ENCODE data around the gene BICD2.

Gene BICD2

DNA sequence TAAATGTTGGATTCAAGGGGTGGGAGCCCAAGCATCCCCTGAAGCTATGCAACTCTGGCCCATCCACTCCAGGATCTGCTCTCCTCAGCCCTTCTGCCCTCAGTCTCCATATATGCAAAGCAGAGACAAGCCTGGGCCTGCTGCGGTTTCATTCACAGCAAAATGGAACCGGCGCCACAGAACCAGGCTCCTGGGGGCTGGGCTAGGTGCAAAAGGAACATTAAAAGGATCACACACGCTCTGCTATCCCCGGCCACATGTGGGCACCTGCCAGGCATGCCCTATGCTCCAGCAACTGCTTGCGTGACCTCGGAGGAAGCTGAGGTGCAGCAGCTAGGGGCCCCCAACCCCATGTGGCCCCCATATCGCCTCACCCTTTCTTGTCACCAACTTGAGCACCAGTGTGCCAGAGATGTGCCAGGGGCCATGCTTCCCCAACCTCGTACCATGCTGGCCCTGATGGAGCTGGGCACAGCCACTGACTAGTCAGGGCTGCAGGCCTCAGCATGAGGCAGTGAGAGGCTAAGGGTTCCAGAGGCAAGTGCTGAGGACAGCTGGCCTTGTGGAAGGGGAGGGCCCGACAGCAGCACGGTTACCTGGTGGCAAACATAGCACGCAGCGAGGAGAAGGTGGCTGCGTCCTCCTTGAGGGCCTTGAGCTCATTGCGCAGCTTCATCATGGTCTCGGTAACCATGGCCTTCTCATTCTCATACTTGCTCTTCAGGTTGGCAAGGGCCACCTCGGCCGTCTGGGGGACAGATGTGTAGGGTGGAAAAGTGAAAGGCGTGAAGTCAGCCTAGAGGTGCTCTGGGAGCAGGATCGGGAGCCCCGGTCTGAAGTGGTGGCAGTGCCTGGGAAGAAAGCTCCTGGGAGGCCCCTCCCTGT, 47.2 kb downstream of the BICD2 start:
- TF ChIP-seq, protein P1, sequence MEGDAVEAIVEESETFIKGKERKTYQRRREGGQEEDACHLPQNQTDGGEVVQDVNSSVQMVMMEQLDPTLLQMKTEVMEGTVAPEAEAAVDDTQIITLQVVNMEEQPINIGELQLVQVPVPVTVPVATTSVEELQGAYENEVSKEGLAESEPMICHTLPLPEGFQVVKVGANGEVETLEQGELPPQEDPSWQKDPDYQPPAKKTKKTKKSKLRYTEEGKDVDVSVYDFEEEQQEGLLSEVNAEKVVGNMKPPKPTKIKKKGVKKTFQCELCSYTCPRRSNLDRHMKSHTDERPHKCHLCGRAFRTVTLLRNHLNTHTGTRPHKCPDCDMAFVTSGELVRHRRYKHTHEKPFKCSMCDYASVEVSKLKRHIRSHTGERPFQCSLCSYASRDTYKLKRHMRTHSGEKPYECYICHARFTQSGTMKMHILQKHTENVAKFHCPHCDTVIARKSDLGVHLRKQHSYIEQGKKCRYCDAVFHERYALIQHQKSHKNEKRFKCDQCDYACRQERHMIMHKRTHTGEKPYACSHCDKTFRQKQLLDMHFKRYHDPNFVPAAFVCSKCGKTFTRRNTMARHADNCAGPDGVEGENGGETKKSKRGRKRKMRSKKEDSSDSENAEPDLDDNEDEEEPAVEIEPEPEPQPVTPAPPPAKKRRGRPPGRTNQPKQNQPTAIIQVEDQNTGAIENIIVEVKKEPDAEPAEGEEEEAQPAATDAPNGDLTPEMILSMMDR (conservative IDR thresholded peaks at IDR 0.05; ENCODE audit: low read length): no peak
- no peak for DNase-seq (ENCODE audit: low read depth)
- H3K4me3 ChIP-seq (ENCODE audit: low read length): no peak overlapping the region

GRCh38 chr9:92716557-92716956, 48.1 kb downstream of the BICD2 start:
- no peak overlapping the region for H3K4me3 ChIP-seq (ENCODE audit: low read length)
- TF ChIP-seq, protein P1 (conservative IDR thresholded peaks at IDR 0.05; ENCODE audit: low read length): peak; percentile 86
- no peak for DNase-seq (ENCODE audit: low read depth)

DNA sequence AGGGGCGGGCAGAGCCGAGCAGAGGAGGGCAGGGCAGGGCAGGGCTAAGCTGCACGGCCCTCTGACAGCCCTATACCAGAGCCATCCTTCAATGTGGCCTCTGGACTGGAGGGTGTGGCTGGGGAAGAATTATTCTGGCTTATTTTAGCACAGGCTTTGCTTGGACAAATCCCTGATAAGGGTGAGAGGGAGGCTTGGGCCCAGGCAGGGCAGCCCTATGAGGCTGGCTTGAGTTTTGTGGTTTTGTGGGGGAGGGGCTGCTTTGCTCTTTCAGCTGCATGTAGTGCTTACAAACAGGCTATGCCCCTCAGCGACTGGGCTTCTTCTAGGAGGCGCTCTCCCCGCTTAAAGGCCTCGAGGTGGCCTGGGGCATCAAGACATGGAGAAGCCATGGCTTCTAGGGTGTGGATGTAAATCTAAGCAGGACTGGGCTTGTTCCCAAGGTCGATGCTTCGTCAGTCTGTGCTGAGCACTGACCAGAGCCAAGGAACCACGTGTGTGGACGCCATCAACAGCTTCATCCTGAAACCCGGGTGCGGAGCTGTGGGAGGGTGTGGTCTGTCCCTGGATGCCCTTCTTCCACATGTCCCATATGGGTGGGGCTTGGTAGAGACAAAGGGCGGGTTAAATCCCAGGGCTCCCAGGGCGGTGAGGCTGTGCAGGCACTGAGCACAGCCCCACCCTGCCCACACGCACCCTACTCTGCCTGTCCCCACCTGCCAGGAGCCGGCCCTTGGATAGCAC, 49.0 kb downstream of the BICD2 start:
- TF ChIP-seq, protein P1 (conservative IDR thresholded peaks at IDR 0.05; ENCODE audit: low read length): no peak
- H3K4me3 ChIP-seq (ENCODE audit: low read length): no peak overlapping the region
- DNase-seq (ENCODE audit: low read depth): peak; percentile 47

- TF ChIP-seq, protein P1 (conservative IDR thresholded peaks at IDR 0.05; ENCODE audit: low read length): no peak
- DNase-seq (ENCODE audit: low read depth): no peak
- no peak overlapping the region for H3K4me3 ChIP-seq (ENCODE audit: low read length)
Observed at GRCh38 chr9:92714787-92715487, 49.7 kb downstream of the BICD2 start.

DNA sequence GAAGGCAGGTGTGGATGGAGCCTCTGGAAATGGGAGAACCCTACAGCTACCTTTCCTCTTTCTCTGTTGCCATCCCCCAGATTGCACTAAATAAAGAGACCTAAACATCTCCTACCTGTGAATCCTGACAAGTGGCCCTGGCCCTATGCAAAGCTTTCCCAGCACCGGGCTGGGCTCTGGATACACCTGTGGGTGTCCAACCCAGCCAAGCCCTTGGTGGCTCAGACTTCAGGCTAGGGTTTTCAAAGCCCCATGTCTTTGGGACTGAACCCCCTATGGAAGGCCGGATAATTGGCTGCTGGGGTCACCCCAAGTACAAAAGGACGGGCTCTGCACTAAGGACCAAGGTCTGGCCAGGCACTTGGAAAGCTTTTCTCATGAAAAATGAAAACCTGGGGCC, 50.6 kb downstream of the BICD2 start:
- no peak overlapping the region for H3K4me3 ChIP-seq (ENCODE audit: low read length)
- DNase-seq (ENCODE audit: low read depth): no peak
- TF ChIP-seq, protein P1 (conservative IDR thresholded peaks at IDR 0.05; ENCODE audit: low read length): no peak

- no peak overlapping the region for H3K4me3 ChIP-seq (ENCODE audit: low read length)
- DNase-seq (ENCODE audit: low read depth): no peak
- TF ChIP-seq, protein P1 (conservative IDR thresholded peaks at IDR 0.05; ENCODE audit: low read length): no peak
Observed at GRCh38 chr9:92713528-92713927, 51.1 kb downstream of the BICD2 start.

Data from AG10803 (cell line).